A673 (cell line): Measurements from ENCODE around the gene EPHB6. TPM values are rescaled to one million over a fixed set of nuclear protein-coding genes. Genes with fewer than 3 reads are reported as not detected.

Experiments used
- BruUV-seq: library from RNA; stranded (reverse); fragments of 400-500 nt; replicated peaks from 2 replicates; lab custom pipeline; 2021; lab: Mats Ljungman, UMichigan
- CTCF ChIA-PET: fragments of 300-600 bp; sonication (Branson Sonifier 250); formaldehyde crosslinking; loops from one replicate; lab custom pipeline; 2022; ENCODE audit warnings: antibody characterized with exemption; lab: Charles Lee
- POLR2A ChIA-PET: fragments of 300-600 bp; sonication (Branson Sonifier 250); formaldehyde crosslinking; loops from one replicate; lab custom pipeline; 2022; ENCODE audit warnings: antibody characterized with exemption; ENCODE audit not compliant: low non-redundant PET; lab: Charles Lee
- DNase-seq: peaks from one replicate; pipeline ENCODE4 v3.0.0-alpha.2; 2015; ENCODE audit warnings: low spot score
- H3K27ac ChIP-seq: fragments of 200-600 bp; sonication (generic); 2 replicates; pipeline ENCODE4 v1.5.1; 2016; ENCODE audit warnings: mixed run types, low read depth, mild to moderate bottlenecking, mixed read lengths, antibody characterized with exemption, low read length; ENCODE audit not compliant: poor library complexity, severe bottlenecking
- H3K27me3 ChIP-seq: fragments of 200-600 bp; sonication (generic); replicated peaks from 2 replicates; pipeline ENCODE4 v1.6.1; 2017; ENCODE audit warnings: mixed run types, low read depth, mild to moderate bottlenecking, mixed read lengths, antibody characterized with exemption, low read length; ENCODE audit not compliant: insufficient read depth, poor library complexity
- H3K36me3 ChIP-seq: fragments of 200-600 bp; sonication (generic); 2 replicates; pipeline ENCODE4 v1.6.1; 2016; ENCODE audit warnings: mixed run types, mild to moderate bottlenecking, mixed read lengths, antibody characterized with exemption, low read length; ENCODE audit not compliant: insufficient read depth, poor library complexity, severe bottlenecking
- H3K4me1 ChIP-seq: fragments of 200-600 bp; sonication (generic); 2 replicates; pipeline ENCODE4 v1.6.1; 2017; ENCODE audit warnings: mixed run types, mild to moderate bottlenecking, mixed read lengths, antibody characterized with exemption, low read length; ENCODE audit not compliant: insufficient read depth, poor library complexity, severe bottlenecking
- H3K4me3 ChIP-seq: fragments of 200-600 bp; sonication (generic); 2 replicates; pipeline ENCODE4 v1.5.1; 2016; ENCODE audit warnings: low read depth, mixed run types, mild to moderate bottlenecking, mixed read lengths, low read length; ENCODE audit not compliant: poor library complexity, severe bottlenecking
- H3K9me3 ChIP-seq: fragments of 200-600 bp; sonication (generic); 2 replicates; pipeline ENCODE4 v1.6.1; 2016; ENCODE audit warnings: mixed run types, low read depth, mild to moderate bottlenecking, mixed read lengths, antibody characterized with exemption, low read length; ENCODE audit not compliant: poor library complexity, severe bottlenecking
- EZH2 ChIP-seq: fragments of 200-600 bp; sonication (generic); IDR thresholded peaks from 2 replicates; pipeline ENCODE4 v1.6.1; 2017; ENCODE audit warnings: borderline replicate concordance, low read depth, mild to moderate bottlenecking, mixed read lengths, antibody characterized with exemption, low read length; ENCODE audit not compliant: poor library complexity, severe bottlenecking
- intact Hi-C: fragments of 100-400 bp; cut with micrococcal nuclease; formaldehyde crosslinking; loops from one replicate; pipeline ENCODE4 v1.10.0; 2022; ENCODE audit not compliant: unreplicated experiment
- total RNA-seq: library from RNA; stranded (reverse); gene quantifications from 2 replicates; pipeline ENCODE4 v1.2.3, GENCODE V29; 2021
- TF ChIP-seq, protein P1 (sequence below): fragments of 300-800, 200-600 bp; sonication (generic); conservative IDR thresholded peaks from 2 replicates; pipeline ENCODE4 v1.5.1; 2017; ENCODE audit warnings: low read depth, mild to moderate bottlenecking, antibody characterized with exemption, low read length, moderate library complexity, mixed read lengths

Gene EPHB6
- total RNA-seq, 1 experiment from 2014 or later: 0.49 TPM

DNA sequence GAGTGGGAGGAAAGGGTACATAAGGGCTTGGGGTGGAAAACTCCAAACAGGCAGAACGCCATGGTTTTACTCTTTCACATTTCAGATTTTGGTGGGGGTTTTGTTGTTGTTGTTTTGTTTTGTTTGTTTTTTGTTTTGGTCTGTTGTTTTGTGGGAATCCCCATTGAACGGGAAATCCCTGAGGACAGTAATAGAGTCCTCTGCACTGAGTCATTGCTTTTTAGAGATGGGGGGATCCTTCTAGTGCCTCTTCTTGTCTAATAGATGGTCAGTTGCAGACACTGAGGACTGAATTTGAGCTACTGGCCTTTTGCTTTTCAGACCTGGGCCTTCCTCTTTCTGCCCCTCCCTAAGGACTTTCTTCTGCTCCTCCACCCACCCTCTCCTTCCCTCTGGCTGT, 58.7 kb downstream of the EPHB6 start:
- no peaks in the 10 kb centered on the region for H3K9me3 ChIP-seq
- no peak overlapping the region for H3K4me3 ChIP-seq
- ChIA-PET CTCF (no interaction called here), POLR2A (no interaction called here)
- H3K4me1 ChIP-seq: no peaks in the 10 kb centered on the region
- no TSS peak for BruUV-seq
- peaks cover 45% of the 10 kb centered on the region for H3K27me3 ChIP-seq
- no peaks in the 10 kb centered on the region for H3K36me3 ChIP-seq
- no peak overlapping the region for H3K27ac ChIP-seq
- intact Hi-C loops: no loop called here
- no peak for DNase-seq
- TF ChIP-seq, protein P1, sequence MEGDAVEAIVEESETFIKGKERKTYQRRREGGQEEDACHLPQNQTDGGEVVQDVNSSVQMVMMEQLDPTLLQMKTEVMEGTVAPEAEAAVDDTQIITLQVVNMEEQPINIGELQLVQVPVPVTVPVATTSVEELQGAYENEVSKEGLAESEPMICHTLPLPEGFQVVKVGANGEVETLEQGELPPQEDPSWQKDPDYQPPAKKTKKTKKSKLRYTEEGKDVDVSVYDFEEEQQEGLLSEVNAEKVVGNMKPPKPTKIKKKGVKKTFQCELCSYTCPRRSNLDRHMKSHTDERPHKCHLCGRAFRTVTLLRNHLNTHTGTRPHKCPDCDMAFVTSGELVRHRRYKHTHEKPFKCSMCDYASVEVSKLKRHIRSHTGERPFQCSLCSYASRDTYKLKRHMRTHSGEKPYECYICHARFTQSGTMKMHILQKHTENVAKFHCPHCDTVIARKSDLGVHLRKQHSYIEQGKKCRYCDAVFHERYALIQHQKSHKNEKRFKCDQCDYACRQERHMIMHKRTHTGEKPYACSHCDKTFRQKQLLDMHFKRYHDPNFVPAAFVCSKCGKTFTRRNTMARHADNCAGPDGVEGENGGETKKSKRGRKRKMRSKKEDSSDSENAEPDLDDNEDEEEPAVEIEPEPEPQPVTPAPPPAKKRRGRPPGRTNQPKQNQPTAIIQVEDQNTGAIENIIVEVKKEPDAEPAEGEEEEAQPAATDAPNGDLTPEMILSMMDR: no peak
- TF ChIP-seq EZH2: no peak

DNA sequence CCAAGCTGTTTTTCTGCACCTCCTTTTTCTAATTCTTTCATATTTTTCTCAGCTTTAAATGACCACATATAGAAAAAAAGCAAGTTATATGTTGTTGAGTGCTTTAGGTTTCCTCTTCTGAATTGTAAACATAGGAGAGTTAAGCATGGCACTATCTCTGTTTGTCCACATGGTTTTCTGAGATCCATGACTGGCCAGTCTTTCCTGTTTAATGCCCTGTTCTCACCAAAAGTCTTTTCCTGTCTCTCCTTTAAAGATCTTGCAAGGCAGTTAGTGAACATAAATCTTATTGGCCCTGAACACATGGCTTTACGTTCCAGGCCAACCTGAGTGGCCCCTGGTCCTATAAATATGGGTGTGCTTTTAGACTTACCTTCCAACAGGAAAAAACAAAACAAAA, 59.2 kb downstream of the EPHB6 start:
- BruUV-seq: no TSS peak
- Histone ChIP-seq H3K36me3 (no peaks in the 10 kb centered on the region), H3K9me3 (no peaks in the 10 kb centered on the region), H3K27ac (no peak overlapping the region), H3K4me3 (no peak overlapping the region), H3K27me3 (peaks cover 47% of the 10 kb centered on the region), H3K4me1 (no peaks in the 10 kb centered on the region)
- ChIA-PET POLR2A (no interaction called here), CTCF (no interaction called here)
- intact Hi-C loops: no loop called here
- no peak for DNase-seq
- no peak for TF ChIP-seq EZH2
- TF ChIP-seq, protein P1: no peak

- POLR2A ChIA-PET: no interaction called here
- BruUV-seq: no TSS peak
- no peaks in the 10 kb centered on the region for H3K4me1 ChIP-seq
- CTCF ChIA-PET: no interaction called here
- TF ChIP-seq, protein P1: no peak
- TF ChIP-seq EZH2: no peak
- no peak overlapping the region for H3K27ac ChIP-seq
- H3K4me3 ChIP-seq: no peak overlapping the region
- H3K9me3 ChIP-seq: no peaks in the 10 kb centered on the region
- intact Hi-C loops: no loop called here
- DNase-seq: no peak
- no peaks in the 10 kb centered on the region for H3K36me3 ChIP-seq
- H3K27me3 ChIP-seq: peaks cover 47% of the 10 kb centered on the region
These were observed 60.4 kb downstream of the EPHB6 start for GRCh38 chr7:142915315-142915714.
